Left ventricle myocardium superior (tissue), 1 donor: Measurements from ENCODE around the gene ADGRA1. TPM values are rescaled to one million over a fixed set of nuclear protein-coding genes. Genes with fewer than 3 reads are reported as not detected.

ENCODE experiments used
- ATAC-seq: fragments of 200-7000 bp; cut with Tn5 transposase; one replicate; pipeline ENCODE4 v1.9.1; 2020; ENCODE audit warnings: mild to moderate bottlenecking, moderate library complexity
- DNase-seq: peaks from one replicate; pipeline ENCODE4 v3.0.0-alpha.2; 2020
- intact Hi-C: fragments of 100-400 bp; cut with micrococcal nuclease; formaldehyde crosslinking; loops from one replicate; pipeline ENCODE4 v1.11.0; 2022
- total RNA-seq: library from RNA; stranded (reverse); fragmentation: NEBNext Ultra II Directional; extraction: Animal tissue kit (Norgen Biotek cat#: 25700); gene quantifications from one replicate; pipeline ENCODE4 v1.2.1, GENCODE V29; 2021
- donor health status: DM: no; HTN: yes; CAD: no; lungs with severe emphysema.

ADGRA1 gene
- total RNA-seq, 1 donor from 2014 or later: not detected

DNA sequence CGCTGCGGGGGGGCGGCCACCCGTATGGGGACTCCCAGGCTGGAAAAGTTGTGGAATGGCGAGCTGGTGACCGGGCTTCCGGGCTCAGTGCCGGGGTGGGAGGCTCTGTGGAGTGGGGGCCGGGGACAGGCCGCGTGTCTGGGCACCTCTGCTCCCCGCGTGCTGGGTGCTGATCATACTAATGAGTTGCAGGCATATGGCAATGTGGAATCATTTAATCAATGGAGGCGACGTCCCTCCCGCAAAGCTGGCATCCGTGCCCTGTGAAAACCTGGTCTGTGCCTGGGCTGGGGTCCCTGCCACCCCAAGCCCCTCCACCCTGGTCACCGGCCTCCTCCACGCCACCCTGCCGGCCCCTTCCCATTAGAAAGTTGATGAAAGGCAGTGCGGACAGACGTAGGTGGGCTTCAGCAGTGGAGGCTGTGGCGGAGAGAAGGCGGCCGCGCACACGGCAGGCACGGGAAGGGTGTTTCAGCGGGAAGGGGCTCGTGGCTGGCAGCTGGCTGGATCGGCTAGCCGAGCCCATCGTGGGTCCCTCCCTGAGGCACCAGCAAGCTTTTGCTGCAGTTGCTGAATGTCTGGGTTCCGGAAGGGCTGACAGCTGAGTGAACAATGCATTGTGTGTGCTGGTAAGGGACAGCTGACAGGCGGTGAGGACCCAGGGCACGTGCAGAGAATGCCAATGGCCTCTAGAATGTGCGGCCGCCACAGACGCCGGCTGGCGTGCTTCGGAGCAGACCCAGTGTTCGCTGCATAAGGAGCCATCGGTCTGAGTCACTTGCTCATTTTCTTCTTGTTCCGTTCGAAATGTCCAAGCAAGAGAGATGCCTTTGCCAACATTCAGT, 1.5 kb downstream of the ADGRA1 start:
- ATAC-seq (no peak), DNase-seq (no peak)
- intact Hi-C loops: no loop called here

DNA sequence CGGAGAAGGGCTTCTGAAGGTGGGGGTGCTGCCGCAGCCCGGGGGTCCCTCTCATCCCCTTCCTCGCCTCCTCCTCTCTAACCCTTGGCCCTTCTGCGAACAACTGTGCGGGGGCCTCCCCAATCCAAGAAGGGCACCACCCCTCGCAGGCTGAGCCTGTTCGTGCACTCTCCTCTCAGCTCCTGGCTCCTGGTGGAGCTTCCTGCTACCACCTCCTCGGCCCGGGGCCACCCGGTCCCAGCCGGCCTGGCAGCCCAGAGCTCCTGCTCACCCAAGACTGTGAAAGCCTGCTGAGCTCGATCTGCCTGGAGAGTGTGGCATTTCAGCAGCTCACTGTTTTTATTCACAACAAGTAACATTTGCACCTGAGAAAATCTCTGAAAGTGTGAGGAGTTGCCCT, 2.4 kb downstream of the ADGRA1 start:
- DNase-seq (no peak), ATAC-seq (no peak)
- intact Hi-C loops: no loop called here

DNA sequence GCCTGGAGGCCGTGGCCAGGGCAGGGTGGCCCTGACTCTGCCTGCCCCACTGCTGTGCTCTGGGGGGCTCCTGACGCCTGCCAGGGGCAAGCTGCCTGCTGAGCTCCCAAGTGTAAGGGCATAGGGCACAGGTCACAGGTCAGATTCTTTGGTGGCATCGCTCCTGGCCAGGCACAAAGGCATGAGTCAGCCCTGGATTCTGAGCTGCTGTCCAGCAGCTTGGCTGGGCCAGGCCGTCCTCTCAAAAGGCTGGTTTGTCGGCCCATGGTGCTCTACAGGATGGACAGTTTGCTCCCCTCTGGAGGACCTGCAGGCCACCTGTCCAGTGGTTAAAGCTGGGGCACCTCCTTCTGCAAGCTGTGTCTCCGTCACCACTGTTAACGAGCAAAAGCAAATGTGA, 2.9 kb downstream of the ADGRA1 start:
- intact Hi-C loops: no loop called here
- no peak for DNase-seq

DNA sequence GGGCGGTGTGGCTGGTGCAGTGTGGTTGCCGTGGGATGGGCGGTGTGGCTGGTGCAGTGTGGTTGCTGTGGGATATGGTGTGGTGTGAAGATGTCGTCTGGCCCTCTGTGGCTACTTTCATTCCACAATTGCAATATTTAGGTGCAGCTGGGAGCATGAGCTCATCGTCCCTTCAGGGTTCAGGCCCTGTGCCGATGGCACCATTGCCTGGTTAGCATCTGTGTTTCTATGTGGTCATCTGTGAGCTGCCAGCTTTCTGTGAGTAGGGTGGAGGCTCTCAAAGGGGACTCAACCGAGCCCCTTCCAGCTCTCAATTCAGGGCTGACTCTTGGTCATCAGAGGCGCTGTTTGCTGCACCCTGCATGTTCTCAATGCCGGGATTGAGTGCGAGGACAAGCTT, 3.6 kb downstream of the ADGRA1 start:
- intact Hi-C loops: no loop called here
- DNase-seq (no peak), ATAC-seq (no peak)

More for the DNA sequence above, 2.9 kb downstream of the ADGRA1 start:
- no peak for ATAC-seq

- intact Hi-C loops: no loop called here
Measured at GRCh38 chr10:133093291-133093690, 5.6 kb downstream of the ADGRA1 start.

DNA sequence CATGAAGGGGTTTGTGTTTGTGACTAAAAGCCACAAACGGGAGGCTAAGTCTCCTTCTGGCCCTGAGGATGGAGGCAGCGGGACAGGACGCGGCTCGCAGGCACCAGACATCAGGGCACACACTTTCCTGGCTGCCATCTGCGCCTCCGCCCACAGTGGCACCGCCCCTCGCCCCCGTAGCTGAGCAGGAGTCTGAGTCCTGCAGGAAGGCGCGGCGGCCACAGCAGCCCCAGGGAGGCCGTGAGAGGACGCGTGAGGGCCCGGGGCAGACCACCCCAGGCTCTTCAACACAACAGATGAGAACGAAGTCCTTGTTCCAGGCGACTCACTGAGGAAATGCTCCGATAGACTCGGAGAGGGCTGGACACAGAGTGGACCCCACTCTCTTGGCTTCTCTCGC, 6.6 kb downstream of the ADGRA1 start:
- DNase-seq (no peak), ATAC-seq (no peak)
- intact Hi-C loops: no loop called here

More at GRCh38 chr10:133093291-133093690, 5.6 kb downstream of the ADGRA1 start:
- DNase-seq (no peak), ATAC-seq (no peak)

- DNase-seq: no peak
- ATAC-seq: no peak
Measured at GRCh38 chr10:133094866-133095265, 7.1 kb downstream of the ADGRA1 start.

GRCh38 chr10:133095586-133095985, 7.9 kb downstream of the ADGRA1 start:
- intact Hi-C loops: no loop called here
- no peak for DNase-seq
- ATAC-seq: no peak

More at GRCh38 chr10:133094866-133095265, 7.1 kb downstream of the ADGRA1 start:
- intact Hi-C loops: no loop called here

- ATAC-seq (no peak), DNase-seq (no peak)
- intact Hi-C loops: no loop called here
Measured at GRCh38 chr10:133096616-133097269, 9.0 kb downstream of the ADGRA1 start.

GRCh38 chr10:133097418-133097817, 9.7 kb downstream of the ADGRA1 start:
- intact Hi-C loops: no loop called here
- DNase-seq: no peak
- ATAC-seq: no peak

DNA sequence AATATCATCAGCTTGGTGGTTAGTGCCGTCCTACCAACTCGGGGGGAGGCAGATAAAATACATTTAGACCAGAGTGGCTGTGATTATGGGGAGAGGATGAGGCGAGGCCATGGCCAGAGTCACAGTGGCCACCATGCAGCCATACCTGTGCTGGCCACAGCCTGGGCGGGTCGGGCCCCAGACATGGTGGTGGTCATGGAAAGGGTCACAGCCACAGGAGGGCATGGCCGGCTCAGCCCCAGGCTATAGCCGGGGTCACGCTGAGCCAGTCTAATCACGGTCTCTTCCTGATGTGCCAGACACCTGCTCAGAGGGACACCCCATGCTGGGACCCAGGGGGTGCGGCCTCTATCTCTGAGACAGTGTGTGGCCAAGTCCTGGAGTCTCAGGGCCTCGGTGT, 10.2 kb downstream of the ADGRA1 start:
- DNase-seq: no peak
- intact Hi-C loops: no loop called here
- no peak for ATAC-seq

DNA sequence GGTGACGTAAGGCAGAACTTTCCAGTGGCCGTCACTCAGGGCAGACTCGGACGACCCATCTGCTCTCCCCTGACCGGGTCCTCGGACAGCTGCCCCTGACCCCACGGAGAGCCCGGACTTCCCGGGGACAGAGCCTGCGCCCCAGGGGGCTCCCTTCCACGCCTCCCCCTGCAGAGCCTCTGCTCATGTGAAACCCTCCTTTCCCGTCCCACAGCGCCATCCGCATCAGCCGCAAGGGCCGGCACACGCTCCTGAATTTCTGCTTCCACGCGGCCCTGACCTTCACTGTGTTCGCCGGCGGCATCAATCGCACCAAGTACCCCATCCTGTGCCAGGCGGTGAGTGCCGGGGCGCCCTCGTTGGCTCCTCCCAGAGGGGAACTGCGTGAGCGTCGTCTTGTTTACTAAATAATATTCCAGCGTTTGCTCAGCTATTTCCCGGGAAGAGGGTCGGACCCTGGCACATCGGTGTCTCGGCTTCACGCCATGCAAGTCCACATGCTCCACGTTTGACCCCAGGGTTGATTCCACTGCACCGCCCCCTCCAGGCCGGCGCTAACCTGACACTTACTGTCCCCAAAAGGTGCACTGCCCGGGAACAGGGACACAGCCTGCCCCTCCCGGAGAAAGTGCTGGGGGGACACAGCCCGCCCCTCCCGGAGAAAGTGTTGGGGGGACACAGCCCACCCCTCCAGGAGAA, 10.9 kb downstream of the ADGRA1 start:
- intact Hi-C loops: no loop called here
- DNase-seq: no peak

DNA sequence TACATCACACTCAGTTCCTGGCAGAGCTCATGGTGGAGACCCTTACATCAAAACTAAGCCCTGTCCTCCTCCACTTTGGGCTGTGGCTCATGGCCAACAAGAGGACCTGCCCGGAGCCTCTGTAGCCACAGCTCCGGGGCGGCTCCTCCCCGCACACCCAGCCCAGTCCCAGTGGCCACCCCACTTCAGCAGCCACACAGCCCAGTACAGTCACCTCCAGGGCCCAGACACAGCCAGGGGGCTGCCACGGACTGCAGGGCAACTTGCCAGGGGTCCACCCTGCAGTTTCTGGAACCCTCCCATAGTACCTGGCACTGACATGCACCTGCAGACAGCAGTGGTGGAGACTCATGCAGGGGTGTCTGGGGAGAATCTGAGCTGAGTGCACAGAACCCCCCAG, 11.8 kb downstream of the ADGRA1 start:
- ATAC-seq: no peak
- no peak for DNase-seq

More for the DNA sequence above, 10.9 kb downstream of the ADGRA1 start:
- no peak for ATAC-seq

GRCh38 chr10:133100186-133100585, 12.5 kb downstream of the ADGRA1 start:
- no peak for ATAC-seq
- intact Hi-C loops: no loop called here
- DNase-seq: no peak

More for the DNA sequence above, 11.8 kb downstream of the ADGRA1 start:
- intact Hi-C loops: no loop called here

DNA sequence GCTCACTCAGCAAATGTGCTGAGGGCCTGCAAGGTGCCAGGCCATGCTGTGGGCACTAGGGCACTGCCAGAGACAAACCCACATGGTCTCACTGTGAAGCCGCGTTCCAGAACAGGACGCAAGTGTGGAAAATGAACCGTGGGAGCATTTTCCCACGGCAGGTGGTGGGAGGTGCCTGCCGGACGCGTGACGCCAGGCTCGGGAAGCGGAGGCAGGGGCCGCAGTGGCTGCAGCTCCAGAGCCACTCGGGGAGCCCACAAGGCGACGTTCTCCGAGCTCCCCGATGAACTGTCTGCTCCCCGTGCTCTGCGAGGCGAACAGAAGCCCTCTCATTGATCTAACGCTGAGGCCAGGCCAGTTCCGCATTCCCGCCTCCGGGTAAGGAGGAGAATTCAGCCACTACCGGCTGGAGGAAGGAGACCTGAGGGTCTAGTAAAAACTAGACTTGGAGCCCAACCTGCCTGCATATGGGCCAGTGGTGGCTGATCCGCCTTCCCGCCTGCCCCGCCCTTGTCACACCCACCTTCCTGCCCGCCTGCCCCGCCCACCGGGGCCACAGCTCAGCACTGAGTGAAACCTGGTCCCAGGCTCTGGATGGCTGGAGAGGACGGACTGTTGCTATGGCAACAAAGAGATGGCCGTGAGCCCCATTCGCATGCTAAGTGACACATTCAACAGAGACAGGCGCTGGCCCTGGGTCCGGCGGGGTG, 13.1 kb downstream of the ADGRA1 start:
- no peak for ATAC-seq
- intact Hi-C loops: no loop called here
- no peak for DNase-seq

- DNase-seq (no peak), ATAC-seq (no peak)
- intact Hi-C loops: no loop called here
Measured at GRCh38 chr10:133101416-133101810, 13.7 kb downstream of the ADGRA1 start.

- ATAC-seq: no peak
- no peak for DNase-seq
- intact Hi-C loops: no loop called here
Measured at GRCh38 chr10:133102415-133103095, 14.8 kb downstream of the ADGRA1 start.

DNA sequence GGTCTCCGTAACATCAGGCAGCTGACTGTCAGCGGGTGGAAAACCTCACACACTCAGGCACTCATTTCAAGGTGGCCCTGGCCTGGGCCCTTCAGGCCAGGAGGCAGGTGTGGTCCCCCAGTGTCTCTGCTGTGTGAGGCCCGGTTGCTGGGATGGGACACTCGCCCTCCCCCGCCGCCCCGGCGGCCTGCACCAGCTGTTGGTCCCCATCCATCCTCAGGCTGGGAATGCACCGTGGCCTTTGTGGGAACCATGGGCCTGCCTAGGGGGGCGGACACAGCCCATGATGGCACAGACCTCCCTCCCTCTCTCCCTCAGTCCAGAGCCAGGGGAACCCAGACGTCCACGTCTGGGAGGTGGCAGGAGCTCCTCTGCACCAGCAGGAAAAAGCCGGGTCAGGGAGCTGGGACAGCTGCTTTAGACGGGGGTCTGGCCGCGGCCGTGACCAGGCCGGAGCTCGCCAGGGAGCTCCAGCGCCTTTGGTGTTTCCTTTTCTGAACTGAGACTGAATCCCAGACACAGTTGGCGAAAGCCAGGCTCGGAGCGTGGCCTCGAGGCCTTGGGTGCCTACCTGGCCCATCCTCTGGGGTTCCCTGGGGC, 15.7 kb downstream of the ADGRA1 start:
- DNase-seq (no peak), ATAC-seq (no peak)
- intact Hi-C loops: no loop called here
